AG09309 (cell line): ENCODE measurements around the gene HLA-DRA.

ENCODE experiments used
- DNase-seq: peaks from one replicate; pipeline ENCODE4 v3.0.0-alpha.2; 2010; ENCODE audit warnings: low read depth
- H3K4me3 ChIP-seq: 2 replicates; pipeline ENCODE4 v1.5.1; 2011; ENCODE audit warnings: mild to moderate bottlenecking, low read depth, low read length, moderate library complexity; ENCODE audit not compliant: control insufficient read depth
- TF ChIP-seq, protein P1 (sequence below): IDR thresholded peaks from 2 replicates; pipeline ENCODE4 v1.5.1; 2011; ENCODE audit warnings: mild to moderate bottlenecking, low read depth, low read length, inconsistent platforms; ENCODE audit not compliant: insufficient read depth, control insufficient read depth; ENCODE audit errors: missing control alignments

The HLA-DRA gene

DNA sequence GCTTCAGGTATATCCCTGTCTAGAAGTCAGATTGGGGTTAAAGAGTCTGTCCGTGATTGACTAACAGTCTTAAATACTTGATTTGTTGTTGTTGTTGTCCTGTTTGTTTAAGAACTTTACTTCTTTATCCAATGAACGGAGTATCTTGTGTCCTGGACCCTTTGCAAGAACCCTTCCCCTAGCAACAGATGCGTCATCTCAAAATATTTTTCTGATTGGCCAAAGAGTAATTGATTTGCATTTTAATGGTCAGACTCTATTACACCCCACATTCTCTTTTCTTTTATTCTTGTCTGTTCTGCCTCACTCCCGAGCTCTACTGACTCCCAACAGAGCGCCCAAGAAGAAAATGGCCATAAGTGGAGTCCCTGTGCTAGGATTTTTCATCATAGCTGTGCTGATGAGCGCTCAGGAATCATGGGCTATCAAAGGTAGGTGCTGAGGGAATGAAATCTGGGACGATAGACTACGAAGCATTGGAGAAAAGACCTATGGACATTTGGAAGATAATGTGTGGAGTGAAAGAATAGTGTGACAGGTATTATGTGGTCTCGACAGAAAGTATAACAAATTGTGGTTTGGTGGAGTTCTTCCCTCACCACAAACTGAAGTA lies at the start of gene HLA-DRA:
Gene HLA-DRA (plus strand): TSS at position 286 of the 613 bp plus-strand sequence. CDS start 64 bp downstream, at position 350.
- TF ChIP-seq, protein P1, sequence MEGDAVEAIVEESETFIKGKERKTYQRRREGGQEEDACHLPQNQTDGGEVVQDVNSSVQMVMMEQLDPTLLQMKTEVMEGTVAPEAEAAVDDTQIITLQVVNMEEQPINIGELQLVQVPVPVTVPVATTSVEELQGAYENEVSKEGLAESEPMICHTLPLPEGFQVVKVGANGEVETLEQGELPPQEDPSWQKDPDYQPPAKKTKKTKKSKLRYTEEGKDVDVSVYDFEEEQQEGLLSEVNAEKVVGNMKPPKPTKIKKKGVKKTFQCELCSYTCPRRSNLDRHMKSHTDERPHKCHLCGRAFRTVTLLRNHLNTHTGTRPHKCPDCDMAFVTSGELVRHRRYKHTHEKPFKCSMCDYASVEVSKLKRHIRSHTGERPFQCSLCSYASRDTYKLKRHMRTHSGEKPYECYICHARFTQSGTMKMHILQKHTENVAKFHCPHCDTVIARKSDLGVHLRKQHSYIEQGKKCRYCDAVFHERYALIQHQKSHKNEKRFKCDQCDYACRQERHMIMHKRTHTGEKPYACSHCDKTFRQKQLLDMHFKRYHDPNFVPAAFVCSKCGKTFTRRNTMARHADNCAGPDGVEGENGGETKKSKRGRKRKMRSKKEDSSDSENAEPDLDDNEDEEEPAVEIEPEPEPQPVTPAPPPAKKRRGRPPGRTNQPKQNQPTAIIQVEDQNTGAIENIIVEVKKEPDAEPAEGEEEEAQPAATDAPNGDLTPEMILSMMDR = no peak
- no peak within 1 kb of the TSS for H3K4me3 ChIP-seq
- no peak for DNase-seq

DNA sequence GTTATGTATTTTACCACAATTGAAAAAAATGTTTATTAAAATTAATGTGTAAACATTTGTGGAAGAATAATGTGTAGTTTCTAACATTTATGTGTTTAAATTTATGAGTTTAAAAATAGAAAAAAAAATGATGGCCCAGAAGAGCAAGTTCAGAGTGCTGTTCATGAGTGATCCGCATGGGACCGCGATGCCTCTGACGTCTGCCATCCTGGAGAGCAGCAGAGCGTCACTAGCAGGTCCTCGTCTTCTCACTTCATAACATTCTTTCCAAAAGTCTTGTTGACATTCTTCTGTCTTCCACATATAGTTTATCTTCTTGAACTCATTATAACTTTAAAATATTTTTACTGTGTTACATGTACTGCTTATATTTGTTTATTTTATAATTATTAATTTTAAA lies 48.2 kb upstream of the HLA-DRA start:
- H3K4me3 ChIP-seq = no peak overlapping the region
- no peak for DNase-seq
- TF ChIP-seq, protein P1 = no peak

- no peak for DNase-seq
- TF ChIP-seq, protein P1 = no peak
- H3K4me3 ChIP-seq = no peak overlapping the region
Measured at GRCh38 chr6:32393665-32394420, 45.8 kb upstream of the HLA-DRA start.

DNA sequence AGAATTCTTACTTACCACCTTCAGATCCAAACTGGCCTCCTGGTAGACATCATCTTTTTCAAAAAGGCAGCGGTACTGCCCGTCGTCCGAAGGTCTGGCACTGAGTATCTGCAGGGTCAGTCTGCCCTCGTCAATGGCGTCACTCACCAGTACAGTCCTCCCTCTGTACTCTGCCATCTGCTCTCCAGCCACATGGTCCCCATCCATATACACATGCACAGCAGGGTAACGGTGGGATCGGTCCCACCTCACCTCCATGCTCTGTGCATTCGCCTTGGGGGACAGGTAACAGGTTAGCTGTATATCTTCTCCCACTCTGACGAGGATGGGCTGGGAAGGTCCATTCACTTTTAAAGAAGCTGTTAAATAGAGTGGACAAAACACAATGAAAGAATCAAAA lies 43.7 kb upstream of the HLA-DRA start:
- H3K4me3 ChIP-seq = no peak overlapping the region
- TF ChIP-seq, protein P1 = no peak
- DNase-seq = no peak

GRCh38 chr6:32397252-32397920 lies 42.3 kb upstream of the HLA-DRA start:
- TF ChIP-seq, protein P1 = no peak
- no peak overlapping the region for H3K4me3 ChIP-seq
- no peak for DNase-seq

GRCh38 chr6:32401284-32401963 lies 38.3 kb upstream of the HLA-DRA start:
- TF ChIP-seq, protein P1 = no peak
- no peak for DNase-seq
- no peak overlapping the region for H3K4me3 ChIP-seq
